Heart left ventricle (tissue), 16 donors: ENCODE results near the gene ESPN. TPM values are rescaled to one million over a fixed set of nuclear protein-coding genes. Genes with fewer than 3 reads are reported as not detected.

Experiments used
- ATAC-seq, 4 donors: fragments of 200-7000 bp; cut with Tn5 transposase; one replicate each; pipeline ENCODE4 v1.9.1; 2020 to 2022; ENCODE audit warnings: moderate library complexity in 4 of 4, mild to moderate bottlenecking in 3 of 4, moderate number of reproducible peaks in 1 of 4
- DNase-seq, 5 donors: peaks; one replicate each; pipeline ENCODE4 v3.0.0-alpha.2; 2020
- H3K27ac ChIP-seq, 12 donors: fragments of 200-600 bp; sonication (generic) in 4 of 12; one replicate each; pipeline versions ENCODE4 v1.5.0 to v1.8.0; 2016 to 2022; ENCODE audit warnings: mild to moderate bottlenecking in 2 of 12
- H3K27me3 ChIP-seq, 9 donors: fragments of 200-600 bp; sonication (generic) in 2 of 9; one replicate each; pipeline versions ENCODE4 v1.5.1 to v1.8.0; 2016 to 2022; ENCODE audit warnings: mild to moderate bottlenecking in 3 of 9
- H3K36me3 ChIP-seq, 9 donors: fragments of 200-600 bp; sonication (generic) in 2 of 9; one replicate each; pipeline versions ENCODE4 v1.5.0 to v1.8.0; 2018 to 2022; ENCODE audit warnings: mild to moderate bottlenecking in 2 of 9
- H3K4me1 ChIP-seq, 12 donors: fragments of 200-600 bp; sonication (generic) in 4 of 12; one replicate each; pipeline versions ENCODE4 v1.5.0 to v1.8.0; 2016 to 2022; ENCODE audit warnings: mild to moderate bottlenecking in 3 of 12
- H3K4me3 ChIP-seq, 12 donors: fragments of 200-600 bp; sonication (generic) in 4 of 12; one replicate each; pipeline versions ENCODE4 v1.5.0 to v1.8.0; 2017 to 2022; ENCODE audit warnings: mild to moderate bottlenecking in 9 of 12, moderate library complexity in 4 of 12
- H3K9me3 ChIP-seq, 12 donors: fragments of 200-600 bp; sonication (generic) in 4 of 12; one replicate each; pipeline versions ENCODE4 v1.5.0 to v1.8.0; 2016 to 2022; ENCODE audit warnings: mild to moderate bottlenecking in 1 of 12
- POLR2A ChIP-seq, 2 donors: fragments of 450-650 bp; IDR thresholded peaks; one replicate each; pipeline ENCODE4 v1.6.1; 2017; ENCODE audit warnings: antibody characterized with exemption in 2 of 2, mild to moderate bottlenecking in 2 of 2, moderate library complexity in 2 of 2
- WGBS, 4 donors: extraction: QIAGEN DNeasy Blood & Tissue Kit in 2 of 4; methylation state at CpG; one replicate each; pipeline versions ENCODE4 v1.1.5 to v1.1.7; 2013 to 2018; 5-methylcytosine and 5-hydroxymethylcytosine counted together
- intact Hi-C, 10 donors: fragments of 100-400 bp; cut with DNase I; formaldehyde crosslinking; loops; one replicate each; pipeline versions ENCODE4 v1.11.1 to v1.14.2; 2022
- polyA plus RNA-seq, 2 donors: library from polyadenylated mRNA; stranded (reverse); fragments of 200-250 nt; gene quantifications; one replicate each; pipeline ENCODE4 v1.2.3, GENCODE V29; 2013
- total RNA-seq, 9 donors: library from RNA; depleted of rRNA in 2 of 9; stranded (reverse); fragments of >200 nt in 2 of 9; fragmentation: NEBNext Ultra II Directional in 3 of 9; extraction: Animal tissue kit (Norgen Biotek cat#: 25700) in 3 of 9; gene quantifications; one replicate each; pipeline versions ENCODE4 v1.1.0 to v1.2.4, GENCODE V29; 2016 to 2023
- TF ChIP-seq, protein P1 (sequence below), 12 donors: fragments of 200-600 bp; sonication (generic) in 4 of 12; IDR thresholded peaks; one replicate each; pipeline versions ENCODE4 v1.5.0 to v1.8.0; 2018 to 2022; ENCODE audit warnings: antibody characterized with exemption in 12 of 12, mild to moderate bottlenecking in 5 of 12
- donor health status: ischemic (EF 13 %, LVEDD 7.1; RV severe dilation, severe dysfunction).
- donor health status: healthy with polysubstance abuse.
- donor health status: DM: no; HTN: yes; CAD: no.
- donor health status: DM: no; HTN: no; CAD: no.
- donor health status: ischemic (EF 25% LVEDD 6.9; RV normal size, moderate dysfunction).
- donor health status: ischemic (EF 25% LVEDD 5.7; RV mildly dilated, moderate dysfunction).
- donor health status: healthy.
- donor health status: DM: yes; HTN: yes; CAD: no.
- donor health status: ischemic (EF 35%, LVEDD 5.7; RV mildly dilated, moderate dysfunction).
- donor health status: nonischemic (EF 11% LVEDD 7.7; RV severe dilation, severe dysfunction).
- donor health status: DM: yes; HTN: yes; CAD: no.
- donor health status: PGD.
- donor health status: ischemic (EF 29% LVEDD 5.4; RV normal size, mild dysfunction).
- donor health status: nonischemic (EF 23%, LVEDD 6.1; RV moderate dilation, normal function).

The ESPN gene
- total and polyA plus RNA-seq, 11 donors = 0.10 to 1.3 (median 0.21) TPM; not detected in 6

DNA sequence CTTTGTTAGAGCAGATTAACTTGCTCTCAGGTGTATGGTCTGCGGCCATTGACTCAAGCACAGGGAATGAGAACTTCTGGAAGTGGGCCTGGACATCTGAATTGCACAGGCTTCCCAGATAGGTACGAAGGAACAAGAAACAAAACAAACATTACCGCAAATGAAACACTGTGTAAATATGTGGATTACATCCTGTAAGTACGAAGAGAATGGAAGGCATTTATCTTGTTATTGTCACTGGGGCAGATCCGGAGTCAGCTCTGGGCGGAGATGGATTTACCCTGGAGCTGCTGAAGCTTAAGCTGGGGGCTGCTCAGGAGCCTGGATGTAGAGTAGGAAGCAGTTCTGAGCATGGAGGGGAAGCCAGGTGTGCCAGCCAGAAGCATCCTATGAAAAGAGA, 11.7 kb upstream of the ESPN start:
- no peak for ATAC-seq
- Histone ChIP-seq H3K9me3 (no peaks in the 10 kb centered on the region), H3K36me3 (no peaks in the 10 kb centered on the region), H3K27ac (no peak overlapping the region), H3K27me3 (peaks cover 22 to 72% (median 44%) of the 10 kb centered on the region in 9 donors), H3K4me1 (peaks cover 0 to 5% (median 0%) of the 10 kb centered on the region in 12 donors), H3K4me3 (no peak overlapping the region)
- TF ChIP-seq, protein P1, sequence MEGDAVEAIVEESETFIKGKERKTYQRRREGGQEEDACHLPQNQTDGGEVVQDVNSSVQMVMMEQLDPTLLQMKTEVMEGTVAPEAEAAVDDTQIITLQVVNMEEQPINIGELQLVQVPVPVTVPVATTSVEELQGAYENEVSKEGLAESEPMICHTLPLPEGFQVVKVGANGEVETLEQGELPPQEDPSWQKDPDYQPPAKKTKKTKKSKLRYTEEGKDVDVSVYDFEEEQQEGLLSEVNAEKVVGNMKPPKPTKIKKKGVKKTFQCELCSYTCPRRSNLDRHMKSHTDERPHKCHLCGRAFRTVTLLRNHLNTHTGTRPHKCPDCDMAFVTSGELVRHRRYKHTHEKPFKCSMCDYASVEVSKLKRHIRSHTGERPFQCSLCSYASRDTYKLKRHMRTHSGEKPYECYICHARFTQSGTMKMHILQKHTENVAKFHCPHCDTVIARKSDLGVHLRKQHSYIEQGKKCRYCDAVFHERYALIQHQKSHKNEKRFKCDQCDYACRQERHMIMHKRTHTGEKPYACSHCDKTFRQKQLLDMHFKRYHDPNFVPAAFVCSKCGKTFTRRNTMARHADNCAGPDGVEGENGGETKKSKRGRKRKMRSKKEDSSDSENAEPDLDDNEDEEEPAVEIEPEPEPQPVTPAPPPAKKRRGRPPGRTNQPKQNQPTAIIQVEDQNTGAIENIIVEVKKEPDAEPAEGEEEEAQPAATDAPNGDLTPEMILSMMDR (IDR thresholded peaks at IDR 0.05) = no peak
- TF ChIP-seq POLR2A (IDR thresholded peaks at IDR 0.05) = no peak
- 64 to 73% (median 68%) methylated on average over 6 of the region's 6 CpGs for WGBS, 4 donors
- intact Hi-C loops = no loop called here
- no peak for DNase-seq

DNA sequence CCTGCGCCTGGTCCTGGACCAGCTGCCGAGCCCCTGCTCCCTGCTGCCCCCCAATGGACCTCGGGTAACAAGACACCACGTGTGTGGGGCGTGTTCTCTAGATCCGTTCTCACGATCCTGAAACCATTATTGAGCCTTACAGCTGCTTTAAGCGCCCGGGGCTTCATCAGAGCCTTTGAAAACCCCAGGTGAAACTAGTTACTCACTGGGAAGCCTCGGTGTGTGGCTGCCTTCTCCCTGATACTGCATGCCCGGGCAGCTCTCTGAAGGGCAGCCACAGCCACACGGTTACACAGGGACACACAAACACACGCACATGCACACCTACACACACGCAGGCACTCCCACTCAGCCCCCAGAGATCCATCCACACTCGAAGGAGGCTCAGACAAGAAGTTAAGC, 10.1 kb upstream of the ESPN start:
- peaks cover 37 to 87% (median 59%) of the 10 kb centered on the region in 9 donors for H3K27me3 ChIP-seq
- intact Hi-C loops = no loop called here
- no peaks in the 10 kb centered on the region for H3K9me3 ChIP-seq
- DNase-seq = no peak
- peak in 3 of 4 donors; percentile 29 to 66 (median 59) for ATAC-seq
- TF ChIP-seq POLR2A (IDR thresholded peaks at IDR 0.05) = no peak
- TF ChIP-seq, protein P1 (IDR thresholded peaks at IDR 0.05) = peak in 11 of 12 donors; percentile 9 to 53 (median 36)
- H3K4me3 ChIP-seq = no peak overlapping the region
- H3K36me3 ChIP-seq = no peaks in the 10 kb centered on the region
- 7 to 12% (median 9%) methylated on average over 10 to 15 of the region's 15 CpGs for WGBS, 4 donors
- peaks cover 0 to 12% (median 6%) of the 10 kb centered on the region in 12 donors for H3K4me1 ChIP-seq
- H3K27ac ChIP-seq = no peak overlapping the region

DNA sequence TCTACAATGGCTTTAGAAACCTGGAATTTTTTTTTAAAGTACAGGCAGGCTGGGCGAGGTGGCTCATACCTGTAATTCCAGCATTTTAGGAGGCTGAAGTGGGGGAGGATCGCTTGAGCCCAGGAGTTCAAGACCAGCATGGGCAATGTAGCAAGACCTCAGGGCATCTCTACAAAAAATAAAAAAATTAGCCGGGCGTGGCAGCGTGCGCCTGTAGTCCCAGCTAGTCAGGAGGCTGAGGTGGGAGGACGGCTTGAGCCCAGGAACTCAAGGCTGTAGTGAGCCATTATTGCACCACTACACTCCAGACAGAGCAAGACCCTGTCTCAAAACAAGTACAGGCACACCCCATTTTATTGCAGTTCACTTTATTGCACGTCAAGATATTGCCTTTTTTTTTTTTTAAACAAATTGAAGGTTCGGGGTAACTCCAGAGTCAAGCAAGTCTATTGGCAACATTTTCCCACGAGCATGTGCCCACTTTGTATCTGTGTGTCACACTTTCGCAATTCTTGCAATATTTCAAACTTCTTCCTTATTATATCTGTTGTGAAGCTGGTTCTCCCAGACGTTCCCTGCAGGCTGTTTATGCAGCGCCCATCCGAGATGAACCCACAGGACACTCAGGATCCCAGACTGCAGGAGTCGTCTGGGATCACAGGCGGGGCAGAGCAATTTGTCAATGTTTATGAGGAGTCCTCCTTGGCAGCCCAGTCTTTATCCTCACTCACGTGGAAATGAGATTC, 9.5 kb upstream of the ESPN start:
- Histone ChIP-seq H3K4me3 (no peak overlapping the region), H3K27me3 (peaks cover 42 to 93% (median 66%) of the 10 kb centered on the region in 9 donors), H3K27ac (no peak overlapping the region), H3K4me1 (peaks cover under 1 to 18% (median 12%) of the 10 kb centered on the region in 12 donors), H3K36me3 (no peaks in the 10 kb centered on the region), H3K9me3 (no peaks in the 10 kb centered on the region)
- ATAC-seq = no peak
- no peak for TF ChIP-seq POLR2A (IDR thresholded peaks at IDR 0.05)
- TF ChIP-seq, protein P1 (IDR thresholded peaks at IDR 0.05) = no peak
- WGBS, 4 donors = 65 to 75% (median 72%) methylated on average over 17 of the region's 17 CpGs
- intact Hi-C loops = no loop called here
- no peak for DNase-seq

DNA sequence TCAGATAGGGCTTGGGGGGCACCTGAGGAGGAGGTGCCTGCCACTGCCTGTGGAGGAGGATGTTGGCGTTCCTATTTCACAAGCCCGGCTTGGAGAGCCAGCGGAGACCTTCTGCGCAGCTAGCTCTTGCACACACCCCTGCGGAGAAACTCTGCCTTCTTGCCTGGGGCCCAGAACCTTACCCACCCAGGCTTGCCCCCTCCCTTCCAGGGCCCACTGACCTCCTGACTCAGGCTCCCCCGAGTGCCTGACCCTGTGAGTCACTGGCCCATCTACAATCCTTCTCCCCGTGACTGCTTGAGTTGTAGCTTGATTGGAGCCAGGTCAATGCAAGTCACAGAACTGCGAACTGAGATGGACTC, 8.3 kb upstream of the ESPN start:
- no peak for TF ChIP-seq POLR2A (IDR thresholded peaks at IDR 0.05)
- TF ChIP-seq, protein P1 (IDR thresholded peaks at IDR 0.05) = no peak
- Histone ChIP-seq H3K4me1 (peaks cover 2 to 24% (median 20%) of the 10 kb centered on the region in 12 donors), H3K27ac (no peak overlapping the region), H3K9me3 (no peaks in the 10 kb centered on the region), H3K36me3 (no peaks in the 10 kb centered on the region), H3K27me3 (peaks cover 50 to 99% (median 74%) of the 10 kb centered on the region in 9 donors), H3K4me3 (no peak overlapping the region)
- intact Hi-C loops = no loop called here
- ATAC-seq = no peak
- WGBS, 4 donors = 72 to 80% (median 77%) methylated on average over 5 to 8 of the region's 8 CpGs
- DNase-seq = no peak
